ENCODE data around the gene CERS3.
"Not testable (repeated sequence)": the region's sequence is repeated elsewhere in the genome, so short reads cannot be mapped to it uniquely, and the experiment has no call there.

CERS3 gene

DNA sequence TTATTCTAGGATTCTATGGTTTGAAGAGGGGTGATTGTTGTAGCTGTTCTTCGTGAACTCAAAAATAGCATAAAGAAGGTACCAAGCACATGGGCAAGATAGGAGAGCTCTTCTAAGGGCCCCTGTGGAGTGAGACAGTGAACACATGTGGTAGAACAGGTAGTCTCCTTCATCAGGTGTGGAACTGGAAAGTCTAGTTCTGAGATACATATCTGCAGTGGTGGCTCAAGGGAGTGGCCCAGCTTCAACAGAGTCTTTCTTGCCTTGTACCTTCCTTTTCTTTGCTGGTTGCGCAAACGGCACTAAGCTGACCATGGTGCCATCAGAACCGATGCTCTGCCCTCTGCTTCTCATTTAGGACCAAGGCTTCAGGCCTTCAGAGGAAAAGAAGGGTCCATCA is 65.2 kb downstream of the CERS3 start:
- no peak for DNase-seq

DNA sequence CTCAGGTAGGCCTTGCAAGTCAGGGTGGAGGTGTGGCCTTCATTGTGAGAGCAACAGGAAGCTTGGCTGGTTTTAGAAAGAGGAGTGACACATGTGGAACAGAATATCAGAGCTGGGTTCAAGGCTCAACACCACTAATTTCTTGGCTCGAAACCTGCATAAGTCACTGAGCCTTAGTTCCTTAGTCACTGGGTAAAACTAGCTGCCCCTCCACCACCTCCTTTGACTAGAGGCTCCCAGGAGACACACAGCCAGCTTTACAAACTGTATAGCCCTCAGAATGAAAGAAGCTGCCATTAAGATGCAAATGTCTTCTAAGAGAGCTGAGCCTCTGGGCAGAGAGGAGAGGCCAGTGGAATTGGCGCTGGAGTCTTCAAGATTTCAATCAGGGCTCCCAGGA is 67.7 kb downstream of the CERS3 start:
- no peak for DNase-seq

DNA sequence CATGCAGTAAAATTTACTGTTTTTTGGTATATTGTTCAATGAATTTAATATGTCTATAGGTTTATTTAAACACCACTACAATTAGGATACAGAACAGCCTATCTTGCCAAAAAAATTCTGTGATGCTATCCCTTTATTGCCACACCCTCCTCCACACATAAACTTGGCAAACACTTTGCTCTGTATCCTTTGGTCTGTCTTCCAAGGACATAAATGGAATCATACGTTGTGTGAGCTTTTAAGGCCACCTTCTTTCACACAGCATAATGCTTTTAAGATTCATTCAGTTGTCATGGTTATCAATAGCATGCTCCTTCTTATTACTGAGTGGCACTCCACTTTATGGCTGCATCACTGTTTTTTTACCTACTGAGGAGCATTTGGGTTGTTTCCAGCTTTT is 71.5 kb downstream of the CERS3 start:
- no peak for DNase-seq

DNA sequence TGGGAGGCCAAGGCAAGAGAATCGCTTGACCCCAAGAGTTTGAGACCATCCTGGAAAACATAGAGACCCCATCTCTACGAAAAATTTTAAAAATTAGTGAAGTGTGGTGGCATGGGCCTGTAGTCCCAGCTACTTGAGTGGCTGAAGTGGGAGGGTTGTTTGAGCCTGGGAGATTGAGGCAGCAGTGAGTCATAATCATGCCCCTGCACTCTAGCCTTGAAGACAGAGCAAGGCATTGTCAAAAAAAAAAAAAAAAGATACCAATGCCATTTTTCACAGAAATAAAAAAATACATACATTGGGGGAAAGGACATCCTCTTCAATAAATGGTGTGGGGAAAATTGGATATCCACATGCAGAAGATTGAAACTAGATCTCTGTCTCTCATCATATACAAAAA is 74.6 kb downstream of the CERS3 start:
- no peak for DNase-seq

DNA sequence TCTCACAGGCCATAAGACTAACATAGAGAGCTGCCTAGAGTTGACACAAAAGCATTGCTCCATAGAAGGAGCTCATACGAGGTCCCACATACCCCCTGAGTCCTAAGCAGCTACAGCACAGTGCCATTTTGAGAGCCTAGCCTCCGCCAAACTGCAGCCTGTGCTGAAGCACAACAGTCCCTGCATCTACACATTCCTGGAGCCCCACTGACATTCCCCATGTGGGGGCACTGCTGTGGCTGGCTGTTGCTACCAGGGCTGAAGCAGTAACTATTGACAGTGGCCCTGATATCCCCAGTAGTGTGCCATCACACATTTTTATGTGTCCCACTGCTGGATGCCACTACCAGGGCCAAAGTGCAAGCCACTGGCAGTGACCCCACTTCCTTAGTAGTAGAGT is 80.3 kb downstream of the CERS3 start:
- no peak for DNase-seq

DNA sequence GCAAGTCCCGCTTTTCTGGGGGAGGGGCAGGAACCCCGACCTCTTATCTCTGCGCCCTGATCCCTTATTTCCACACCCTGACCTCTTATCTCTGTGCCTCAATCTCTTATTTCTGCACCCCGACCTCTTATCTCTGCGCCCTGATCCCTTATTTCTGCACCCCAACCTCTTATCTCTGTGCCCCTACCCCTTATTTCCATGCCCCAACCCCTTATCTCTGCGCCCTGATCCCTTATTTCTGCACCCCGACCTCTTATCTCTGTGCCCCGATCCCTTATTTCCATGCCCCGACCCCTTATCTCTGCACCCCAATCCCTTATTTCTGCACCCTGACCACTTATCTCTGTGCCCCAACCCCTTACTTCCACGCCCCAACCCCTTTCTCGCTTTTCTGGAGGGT is 87.7 kb downstream of the CERS3 start:
- DNase-seq = not testable (repeated sequence)

DNA sequence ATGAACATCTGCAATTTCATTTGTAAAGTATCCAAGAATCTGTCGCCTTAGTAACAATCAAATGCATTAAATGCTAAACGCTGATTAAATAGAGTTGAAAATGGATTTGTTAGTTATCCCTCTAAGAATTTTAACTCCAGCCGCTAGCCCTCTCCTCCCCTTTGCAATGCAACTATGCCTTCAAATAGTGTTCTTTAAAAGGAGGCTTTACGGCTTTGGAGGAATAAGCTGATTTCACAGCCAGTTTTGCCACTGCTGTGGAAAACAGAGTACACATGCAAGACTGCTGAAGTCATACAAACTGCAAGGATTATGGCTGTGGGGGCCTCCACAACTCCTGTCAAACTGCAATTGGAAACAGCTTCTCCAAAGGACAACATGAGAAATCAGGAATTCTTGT is 89.2 kb downstream of the CERS3 start:
- no peak for DNase-seq

DNA sequence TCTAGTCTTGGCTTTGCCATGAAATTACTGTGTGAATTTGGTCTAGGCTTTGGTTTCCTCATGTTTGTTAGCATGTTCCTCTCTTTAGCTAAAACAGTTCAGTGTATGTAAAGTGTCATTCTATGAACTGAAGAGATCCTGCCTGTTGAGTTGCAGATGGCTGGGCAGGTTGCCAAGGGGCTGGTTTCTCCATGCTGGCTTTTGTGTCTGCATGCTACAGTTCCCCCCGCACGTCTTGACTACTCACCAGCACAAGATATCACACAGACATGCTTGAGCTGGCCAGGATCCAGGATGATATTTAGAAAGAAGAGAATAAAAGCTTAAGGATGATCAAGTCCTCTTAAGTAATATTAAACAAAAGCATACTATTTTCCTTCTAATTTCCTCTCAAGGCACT is 90.2 kb downstream of the CERS3 start:
- DNase-seq = no peak

DNA sequence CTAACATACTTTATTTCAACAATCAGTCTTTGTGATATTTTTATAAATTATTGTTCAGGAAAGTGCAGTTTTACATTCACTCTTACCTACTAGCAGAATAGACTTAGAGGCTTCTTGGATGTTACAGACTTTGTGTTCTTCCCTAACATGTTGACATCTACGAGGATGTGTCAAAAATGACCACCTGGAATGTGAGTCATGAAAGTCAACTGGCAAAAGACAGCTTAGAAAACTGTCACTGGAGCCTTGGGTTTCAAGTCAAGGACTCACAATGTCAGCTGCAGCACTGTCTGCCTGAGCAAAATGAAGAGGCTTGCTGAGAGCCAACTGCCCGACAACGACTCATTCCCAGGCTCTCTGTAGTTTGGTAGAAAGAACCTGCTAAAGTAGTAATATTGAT is 91.5 kb downstream of the CERS3 start:
- DNase-seq = no peak

DNA sequence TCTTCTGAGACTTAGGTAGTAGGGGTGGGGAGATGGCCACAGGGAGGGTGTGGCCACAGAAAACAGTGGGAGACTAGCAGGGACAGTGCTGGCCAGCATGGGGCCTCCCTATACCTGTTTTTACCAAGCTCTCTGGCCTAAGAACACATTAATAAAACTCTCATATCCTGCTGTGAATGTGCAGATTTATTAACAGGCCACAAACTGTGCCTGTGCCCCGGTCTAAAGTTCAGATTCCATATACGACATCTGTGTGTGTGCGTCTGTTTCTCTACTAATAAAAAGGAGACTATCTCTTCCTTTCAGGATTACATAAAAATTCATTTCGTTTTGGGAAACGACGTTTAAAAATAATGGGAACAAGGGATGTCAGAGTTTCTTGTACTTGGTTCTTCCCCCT is 94.2 kb downstream of the CERS3 start:
- no peak for DNase-seq

DNA sequence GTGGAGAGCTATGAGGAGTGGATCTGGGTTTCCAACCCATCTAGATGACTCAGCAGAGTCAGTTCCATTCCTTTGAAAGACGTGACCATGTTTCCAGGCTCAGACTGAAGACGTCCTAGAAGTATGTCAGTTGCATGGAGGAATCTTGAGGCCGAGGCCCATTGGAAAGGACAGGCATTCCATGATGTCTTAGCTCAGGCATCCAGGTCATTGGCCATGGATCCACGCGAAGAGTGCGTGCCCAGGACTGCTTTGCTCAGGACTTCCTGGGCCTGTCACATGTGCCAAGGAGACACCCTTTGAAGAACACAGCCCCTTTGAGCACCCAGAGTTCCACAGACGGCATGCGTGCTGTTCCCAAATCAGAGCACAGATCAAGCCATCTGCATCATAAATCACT is 94.7 kb downstream of the CERS3 start:
- no peak for DNase-seq

DNA sequence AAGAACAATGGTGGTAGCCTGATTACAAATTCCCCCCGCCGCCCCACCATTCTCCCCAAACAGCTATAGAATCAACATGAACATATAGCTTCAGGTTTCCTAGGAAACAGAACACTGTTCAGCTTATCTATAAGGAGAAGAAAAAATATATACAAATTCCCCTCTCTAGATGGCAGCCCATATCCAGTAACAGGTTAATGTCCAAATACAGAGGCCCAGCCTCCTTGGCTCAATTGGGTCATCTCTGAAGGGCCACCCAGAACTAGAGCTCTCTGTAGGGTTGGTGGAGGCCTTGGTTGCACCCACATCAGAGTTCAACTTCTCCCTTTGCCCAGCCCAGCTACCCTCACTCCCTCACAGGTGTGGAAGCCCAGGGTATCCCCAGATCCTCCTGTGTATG is 95.4 kb downstream of the CERS3 start:
- no peak for DNase-seq

DNA sequence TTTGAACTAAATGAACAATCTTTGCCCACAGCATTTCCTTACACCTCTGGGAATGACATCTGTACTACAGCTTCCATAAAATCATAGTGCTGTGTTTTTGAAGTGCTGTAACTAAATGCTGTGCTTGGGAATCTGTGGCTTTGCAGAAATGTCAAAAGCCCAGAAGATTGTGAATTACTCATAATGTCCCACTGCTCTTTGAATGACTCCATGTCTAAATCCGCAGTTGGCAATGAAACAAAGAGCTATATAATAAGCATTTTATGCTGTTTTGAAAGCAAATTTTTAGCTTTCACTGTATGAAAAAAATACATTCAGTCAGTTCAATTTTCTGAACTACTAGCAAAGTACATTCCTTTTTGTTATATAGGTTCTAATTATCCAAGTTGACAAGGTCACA is 98.3 kb downstream of the CERS3 start:
- DNase-seq = no peak

DNA sequence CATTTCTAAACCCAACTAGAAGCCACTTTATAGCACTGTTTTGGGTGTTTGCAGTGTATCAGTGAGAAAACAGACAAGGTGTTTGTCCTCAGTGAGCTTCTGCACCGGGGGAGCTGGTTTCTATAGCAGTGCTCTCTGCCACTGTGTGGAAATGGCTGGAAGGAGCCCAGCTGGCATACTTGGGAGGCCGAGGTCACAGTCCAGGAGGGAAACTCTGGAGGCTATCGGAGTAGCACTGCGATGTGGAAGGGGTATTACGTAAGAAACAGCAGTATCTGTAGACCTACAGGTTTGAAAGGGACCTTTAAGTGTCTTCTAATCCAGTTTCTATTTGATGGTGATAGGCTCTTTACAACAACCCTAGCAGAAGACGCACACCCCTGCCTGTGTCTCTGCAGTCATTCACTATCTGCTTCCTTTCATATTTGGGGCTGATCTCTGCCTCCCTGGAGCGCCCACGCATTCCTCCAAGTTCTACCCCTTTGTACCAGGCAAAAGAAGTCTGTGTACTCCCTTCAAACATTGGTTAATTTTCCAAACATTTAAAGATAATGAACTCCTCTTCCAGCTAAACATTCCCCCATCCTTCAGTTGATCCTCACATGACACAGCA is 99.5 kb downstream of the CERS3 start:
- no peak for DNase-seq

DNA sequence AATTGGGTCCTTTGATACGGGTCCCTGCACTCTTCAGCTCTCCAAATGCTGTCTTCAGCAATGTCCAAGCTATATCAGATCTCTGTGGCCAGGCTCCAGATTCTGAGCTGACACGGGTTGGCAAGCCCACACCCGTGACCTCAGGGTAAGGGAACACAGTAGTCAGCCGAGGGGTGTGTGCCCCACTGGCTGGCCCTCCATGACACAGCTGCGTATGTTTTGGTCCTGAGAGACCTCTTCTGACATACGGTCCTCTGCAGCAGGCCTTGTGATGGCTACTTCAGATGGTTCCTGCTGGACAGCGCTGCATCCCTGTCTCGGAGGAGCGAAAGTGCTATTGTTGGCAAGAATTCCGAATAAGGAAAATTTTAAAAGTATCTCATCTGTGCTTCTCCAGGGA is 101.8 kb downstream of the CERS3 start:
- no peak for DNase-seq

DNA sequence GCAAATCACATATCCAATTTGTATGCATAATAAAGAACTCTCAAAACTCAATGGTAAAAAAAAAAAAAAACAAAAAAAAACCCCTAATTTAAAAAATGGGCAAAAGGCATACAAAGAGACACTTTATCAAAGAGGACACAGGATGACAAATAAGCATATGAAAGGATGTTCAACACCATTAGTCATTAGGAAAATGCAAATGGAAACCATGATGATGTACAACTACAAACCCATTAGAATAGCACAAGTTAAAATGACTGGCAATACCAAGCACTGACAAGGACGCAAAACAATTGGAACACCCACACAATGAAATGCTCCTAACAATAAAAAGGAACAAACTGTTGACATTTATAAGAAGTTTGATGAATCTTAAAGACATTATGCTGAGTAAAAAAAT is 123.6 kb downstream of the CERS3 start:
- no peak for DNase-seq

DNA sequence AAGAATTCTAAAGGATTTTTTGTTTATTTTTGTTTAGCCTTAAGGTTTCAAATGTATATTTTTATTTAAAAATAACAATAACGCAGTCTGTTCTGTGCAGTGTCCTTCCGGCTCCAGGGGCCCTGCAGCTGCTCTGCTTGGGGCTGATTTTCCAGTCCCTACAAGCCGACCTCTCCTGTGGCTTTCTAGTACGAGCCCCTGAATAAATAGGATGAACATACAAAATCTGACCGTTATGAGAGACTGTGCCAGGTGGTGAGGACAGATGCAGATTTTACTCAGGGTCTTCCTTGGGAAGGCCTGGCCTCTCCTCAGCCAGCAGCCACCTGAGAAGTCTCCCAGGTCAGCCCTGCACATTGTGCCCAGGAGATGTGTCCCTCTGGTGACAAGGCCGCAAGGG is 127.8 kb downstream of the CERS3 start:
- DNase-seq = no peak

DNA sequence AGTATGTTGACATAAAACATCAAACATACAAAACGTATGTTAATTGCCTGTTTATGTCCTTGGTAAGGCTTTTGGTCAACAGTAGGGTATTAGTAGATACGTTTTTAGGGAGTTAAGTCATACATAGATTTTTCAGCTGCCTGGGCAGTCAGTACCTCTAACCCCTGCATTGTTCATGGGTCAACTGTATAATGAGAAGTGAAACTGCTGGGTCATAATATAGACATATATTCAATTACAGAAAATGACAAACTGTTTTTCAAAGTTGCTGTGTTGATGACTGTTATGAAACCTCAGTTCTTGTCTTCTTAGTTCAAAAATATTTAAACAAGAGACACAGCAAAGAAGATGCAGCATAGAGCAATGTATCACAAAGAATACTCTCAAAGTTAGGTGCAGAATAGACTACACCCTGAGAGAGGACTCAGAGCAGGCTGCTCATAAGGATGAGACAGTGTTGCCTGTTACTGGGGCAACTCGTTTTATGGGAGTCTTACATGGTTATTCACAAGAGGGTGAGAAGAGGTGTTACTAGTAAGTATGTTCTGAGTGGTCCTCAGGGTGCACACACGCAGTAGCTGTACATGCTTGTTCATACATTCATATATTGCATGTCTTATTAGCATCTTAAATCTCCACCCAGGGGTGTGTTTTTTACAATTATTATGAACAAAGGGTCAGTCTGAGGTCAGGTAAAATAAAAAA is 133.9 kb downstream of the CERS3 start:
- DNase-seq = no peak

DNA sequence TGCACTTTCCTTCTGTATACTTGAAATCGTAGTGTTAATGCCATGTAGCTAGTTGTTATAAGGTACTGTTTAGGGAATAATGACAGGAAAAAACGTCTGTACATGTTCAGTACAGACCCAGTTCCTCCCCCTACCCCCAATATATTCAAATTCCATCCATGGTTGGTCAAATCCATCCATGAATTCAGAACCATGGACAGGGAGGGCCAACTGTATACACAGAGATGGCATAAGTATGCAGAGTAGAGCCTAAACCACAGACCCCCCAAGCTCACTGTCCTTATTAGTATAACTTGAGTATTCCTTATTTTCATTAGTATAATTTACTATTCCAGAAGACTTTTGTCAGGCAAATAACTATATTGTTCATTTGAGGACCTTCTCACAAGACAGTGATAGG is 135.7 kb downstream of the CERS3 start:
- no peak for DNase-seq

DNA sequence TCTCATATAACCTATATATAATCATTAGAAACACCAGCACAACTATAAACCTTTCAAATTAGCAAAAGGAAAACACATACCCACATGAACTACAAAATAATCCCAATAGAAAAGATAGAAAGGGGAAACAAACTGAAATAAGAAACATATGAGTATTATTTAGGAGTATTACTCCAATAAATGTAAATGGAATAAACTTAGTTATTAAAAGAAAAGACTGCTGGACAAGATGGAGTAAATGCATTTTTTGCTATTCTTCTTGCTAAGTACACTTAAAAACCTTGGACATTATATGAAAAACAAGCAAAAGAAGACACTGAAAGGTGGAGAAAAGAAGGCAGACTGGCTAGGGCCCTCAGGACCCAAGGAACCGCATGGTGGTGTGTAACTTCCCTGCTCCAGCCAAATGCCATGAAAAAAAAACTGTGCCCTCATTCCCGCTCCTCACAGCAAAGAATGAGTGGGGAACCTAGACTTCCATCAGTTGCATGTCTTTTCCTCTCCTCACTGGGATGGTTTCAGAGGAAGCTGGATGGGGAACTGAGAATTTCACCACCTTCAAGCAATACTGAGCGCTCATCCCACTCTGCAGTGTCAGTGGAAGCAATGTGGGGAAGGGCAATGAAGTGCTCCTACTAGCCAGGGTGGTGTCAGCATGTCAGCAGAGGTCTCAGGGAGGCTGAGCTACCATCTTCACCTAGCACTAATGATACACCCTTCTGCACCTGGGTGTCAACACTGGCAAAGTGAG is 143.3 kb downstream of the CERS3 start:
- no peak for DNase-seq

DNA sequence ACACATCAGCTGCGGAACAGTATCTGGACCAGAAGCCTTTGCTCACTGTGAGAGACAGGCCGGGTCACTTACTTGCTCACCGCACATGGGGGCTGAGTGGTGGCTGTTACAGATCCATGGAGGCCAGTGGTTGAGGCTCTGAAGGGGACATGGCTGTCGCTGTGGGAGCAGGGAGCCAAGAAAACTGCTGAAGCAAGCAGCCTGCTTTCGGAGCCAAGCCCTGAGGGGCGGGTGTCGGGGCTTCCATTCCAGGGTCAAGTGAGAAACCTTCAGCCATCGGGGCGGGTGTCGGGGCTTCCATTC is 144.7 kb downstream of the CERS3 start:
- DNase-seq = no peak

DNA sequence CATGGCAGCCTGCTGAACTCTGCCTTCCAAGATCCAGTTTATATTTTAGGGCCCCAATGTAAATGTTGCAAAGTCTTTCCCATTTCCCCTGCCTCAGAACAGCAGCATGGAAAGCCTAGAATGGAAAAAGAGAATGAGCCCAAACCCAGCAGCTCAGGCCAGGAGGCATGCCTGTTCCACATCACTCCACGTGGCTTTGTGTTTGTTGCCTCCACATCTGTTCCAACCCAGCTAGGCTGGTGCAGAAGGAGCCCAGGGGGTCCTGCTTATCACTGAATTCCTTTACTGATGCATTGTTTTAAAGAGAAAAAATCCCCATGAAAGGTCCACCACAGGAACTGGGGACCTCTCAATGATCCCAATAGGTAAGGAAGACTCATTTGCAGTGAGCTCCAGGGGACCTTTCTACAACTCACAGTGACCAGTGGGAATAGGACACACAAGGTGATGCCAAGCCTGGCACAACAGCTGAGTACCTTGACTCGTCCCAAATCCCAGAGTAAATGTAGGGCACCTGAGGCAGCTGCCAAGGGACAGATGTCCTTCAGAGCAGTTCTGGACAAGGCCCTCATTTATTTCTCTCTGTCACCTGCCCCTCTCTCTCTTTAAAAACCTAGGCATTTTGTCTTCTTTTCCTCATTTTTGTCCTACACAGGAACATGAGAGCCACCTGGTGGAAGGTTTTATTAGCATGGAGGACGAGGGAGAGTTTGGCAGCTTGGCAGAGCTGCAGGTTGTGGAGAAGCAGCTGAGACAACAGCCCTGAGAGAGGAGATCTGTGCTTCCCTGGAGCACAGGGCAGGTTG is 145.2 kb downstream of the CERS3 start:
- DNase-seq = no peak

DNA sequence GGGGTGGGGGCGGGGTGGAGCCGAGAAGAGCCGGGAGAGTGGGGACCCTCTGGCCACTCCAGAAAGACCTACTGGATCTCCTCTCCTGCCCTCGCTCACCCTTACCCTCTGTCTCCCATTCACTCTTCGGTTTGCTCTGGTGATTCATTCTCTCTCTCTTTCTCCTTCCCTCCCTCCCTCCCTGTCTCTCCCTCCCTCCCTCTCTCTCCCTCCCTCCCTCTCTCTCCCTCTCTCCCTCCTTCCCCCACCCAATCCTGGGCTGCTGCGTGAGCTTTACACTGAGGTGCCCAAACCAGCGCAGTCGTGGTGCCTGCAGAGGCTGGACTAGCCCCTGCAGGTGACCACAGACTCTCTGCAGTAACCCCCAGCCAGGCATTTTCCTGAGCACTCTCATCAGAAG is 154.8 kb downstream of the CERS3 start:
- DNase-seq = no peak

Data from stimulated activated naive CD4-positive, alpha-beta T cell treated with Interleukin-2 at 50 U/mL for 16 hours (primary cell).